NCI-H446 treated with DMSO at 0.1 percent for 48 hours (cell line): ENCODE results near the gene INTS6.

Experiments
- DNase-seq: peaks from one replicate; lab custom pipeline; 2025; lab: John Stamatoyannopoulos, UW

INTS6 gene, protein sequence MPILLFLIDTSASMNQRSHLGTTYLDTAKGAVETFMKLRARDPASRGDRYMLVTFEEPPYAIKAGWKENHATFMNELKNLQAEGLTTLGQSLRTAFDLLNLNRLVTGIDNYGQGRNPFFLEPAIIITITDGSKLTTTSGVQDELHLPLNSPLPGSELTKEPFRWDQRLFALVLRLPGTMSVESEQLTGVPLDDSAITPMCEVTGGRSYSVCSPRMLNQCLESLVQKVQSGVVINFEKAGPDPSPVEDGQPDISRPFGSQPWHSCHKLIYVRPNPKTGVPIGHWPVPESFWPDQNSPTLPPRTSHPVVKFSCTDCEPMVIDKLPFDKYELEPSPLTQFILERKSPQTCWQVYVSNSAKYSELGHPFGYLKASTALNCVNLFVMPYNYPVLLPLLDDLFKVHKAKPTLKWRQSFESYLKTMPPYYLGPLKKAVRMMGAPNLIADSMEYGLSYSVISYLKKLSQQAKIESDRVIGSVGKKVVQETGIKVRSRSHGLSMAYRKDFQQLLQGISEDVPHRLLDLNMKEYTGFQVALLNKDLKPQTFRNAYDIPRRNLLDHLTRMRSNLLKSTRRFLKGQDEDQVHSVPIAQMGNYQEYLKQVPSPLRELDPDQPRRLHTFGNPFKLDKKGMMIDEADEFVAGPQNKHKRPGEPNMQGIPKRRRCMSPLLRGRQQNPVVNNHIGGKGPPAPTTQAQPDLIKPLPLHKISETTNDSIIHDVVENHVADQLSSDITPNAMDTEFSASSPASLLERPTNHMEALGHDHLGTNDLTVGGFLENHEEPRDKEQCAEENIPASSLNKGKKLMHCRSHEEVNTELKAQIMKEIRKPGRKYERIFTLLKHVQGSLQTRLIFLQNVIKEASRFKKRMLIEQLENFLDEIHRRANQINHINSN

DNA sequence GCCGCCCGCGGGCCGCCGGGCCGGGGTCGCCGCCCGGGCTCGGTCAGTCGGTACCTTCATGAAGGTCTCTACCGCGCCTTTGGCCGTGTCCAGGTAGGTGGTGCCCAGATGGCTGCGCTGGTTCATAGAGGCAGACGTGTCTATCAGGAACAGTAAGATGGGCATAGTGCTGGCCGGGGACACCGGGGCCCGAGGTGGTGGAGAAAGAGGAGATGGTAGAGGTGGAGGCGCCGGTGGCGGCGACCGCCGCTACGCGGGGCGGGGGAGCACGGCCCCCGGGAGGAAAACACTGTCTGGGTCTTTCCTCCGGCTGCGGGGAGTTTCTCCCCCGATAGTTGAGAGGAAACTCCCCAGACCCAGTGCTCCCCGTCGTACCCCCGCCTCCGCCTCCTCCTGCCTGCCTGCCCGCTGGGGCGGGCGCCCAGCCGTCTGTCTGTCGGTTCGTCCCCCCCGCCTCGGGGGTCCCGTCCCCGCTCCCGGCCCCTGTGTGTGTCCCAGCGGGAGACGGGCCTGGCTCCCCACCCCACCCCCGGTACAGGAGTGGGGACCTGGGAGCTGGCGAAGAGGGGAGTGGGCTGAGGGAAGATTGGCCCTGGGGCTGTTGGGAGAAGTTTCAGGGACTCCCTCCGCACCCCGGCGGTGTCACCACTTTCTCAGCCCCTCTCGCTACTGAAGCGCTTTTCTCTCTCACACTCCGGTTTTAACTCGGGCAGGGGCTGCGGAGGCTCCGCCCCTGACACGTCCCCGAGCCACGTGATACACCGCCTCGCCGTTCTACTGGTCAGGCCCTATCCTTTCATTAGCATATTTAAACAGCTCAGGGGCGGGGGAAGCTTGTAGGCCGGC lies at the start of gene INTS6:
Gene INTS6, minus strand, starts transcription at position 676 of the 846 bp plus-strand sequence. Its CDS starts 511 bp downstream, at position 165.
- peak; percentile 97 for DNase-seq

DNA sequence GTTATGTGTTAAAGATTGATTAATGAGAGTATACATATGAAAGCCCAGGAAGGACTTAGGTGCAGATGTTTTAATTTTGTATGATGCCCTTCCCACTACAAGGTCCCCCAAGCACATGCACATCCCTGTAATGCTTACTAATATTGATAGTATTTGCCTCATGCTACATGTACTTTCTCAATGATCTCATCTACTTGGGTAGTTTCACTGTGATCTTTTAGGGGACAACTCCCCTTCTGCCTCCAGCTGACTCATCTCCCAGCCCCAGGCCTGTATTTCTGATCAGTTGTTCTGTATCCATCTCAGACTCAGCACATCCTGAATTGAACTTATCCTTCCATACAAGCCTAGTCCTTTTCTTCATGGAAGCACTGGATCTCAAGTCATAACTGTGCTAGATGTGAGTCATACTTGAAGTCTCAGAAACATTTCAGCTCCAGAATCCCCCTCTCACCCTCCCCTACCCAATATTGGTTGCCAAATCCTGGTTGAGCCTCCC lies 49.4 kb upstream of the INTS6 start:
- no peak for DNase-seq

DNA sequence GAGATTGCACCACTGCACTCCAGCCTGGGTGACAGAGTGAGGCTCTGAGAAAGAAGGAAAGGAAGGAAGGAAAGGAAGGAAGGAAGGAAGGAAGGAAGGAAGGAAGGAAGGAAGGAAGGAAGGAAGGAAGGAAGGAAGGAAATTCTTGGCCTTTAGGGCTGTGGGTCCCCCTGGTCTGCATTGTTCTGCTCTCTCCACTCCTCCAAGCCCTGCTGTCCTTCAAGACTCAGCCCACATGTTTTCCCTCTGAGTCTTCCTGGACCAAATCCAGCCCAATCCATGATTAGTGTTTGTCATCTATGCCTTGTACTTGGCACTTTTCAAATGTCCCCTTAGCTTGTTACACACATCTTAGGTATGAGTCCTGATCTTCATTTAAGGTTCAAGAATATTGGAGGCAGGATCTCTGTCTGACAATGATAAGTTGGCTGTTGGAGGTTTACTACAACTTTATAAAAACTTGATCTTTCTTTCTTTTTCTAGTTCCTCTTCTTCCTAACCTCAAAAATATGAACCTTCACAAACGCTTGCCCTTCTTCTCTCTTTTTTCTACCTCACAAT lies 48.8 kb upstream of the INTS6 start:
- no peak for DNase-seq

DNA sequence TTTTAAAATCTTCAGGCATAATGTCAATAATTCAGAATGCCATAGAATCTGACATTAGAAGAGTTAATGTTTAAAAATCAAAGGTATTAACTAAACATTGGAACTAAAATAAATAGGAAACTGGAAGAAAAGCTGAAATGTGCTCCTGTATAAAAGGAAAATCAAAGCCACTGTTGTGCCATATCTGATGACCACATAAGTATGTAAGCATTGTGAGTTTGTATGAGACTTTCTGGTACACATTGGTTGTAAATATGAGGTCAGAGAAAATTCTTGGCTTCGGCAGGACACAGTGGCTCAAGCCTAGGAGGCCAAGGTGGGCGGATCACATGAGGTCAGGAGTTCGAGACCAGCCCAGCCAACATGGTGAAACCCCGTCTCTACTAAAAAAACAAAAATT lies 48.3 kb upstream of the INTS6 start:
- no peak for DNase-seq

DNA sequence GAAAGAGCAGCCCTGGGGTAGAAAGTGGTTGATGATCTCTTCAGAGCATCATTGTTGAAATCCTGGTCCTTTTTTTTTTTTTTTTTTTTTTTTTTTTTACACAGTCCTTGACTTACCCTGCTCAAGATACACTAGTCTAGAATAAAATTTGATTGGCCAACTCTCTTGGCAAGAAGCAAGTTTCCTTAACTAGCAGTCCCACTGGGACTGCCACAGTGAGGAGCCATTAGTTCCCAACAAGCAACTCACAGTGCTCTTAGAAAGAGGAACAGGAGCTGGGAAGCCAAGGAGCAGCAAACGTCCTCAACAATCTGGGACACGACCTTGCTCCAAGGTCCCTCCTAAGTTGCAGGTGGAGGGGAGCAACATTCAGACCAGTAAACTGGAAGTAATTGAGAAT lies 47.9 kb upstream of the INTS6 start:
- DNase-seq: no peak

DNA sequence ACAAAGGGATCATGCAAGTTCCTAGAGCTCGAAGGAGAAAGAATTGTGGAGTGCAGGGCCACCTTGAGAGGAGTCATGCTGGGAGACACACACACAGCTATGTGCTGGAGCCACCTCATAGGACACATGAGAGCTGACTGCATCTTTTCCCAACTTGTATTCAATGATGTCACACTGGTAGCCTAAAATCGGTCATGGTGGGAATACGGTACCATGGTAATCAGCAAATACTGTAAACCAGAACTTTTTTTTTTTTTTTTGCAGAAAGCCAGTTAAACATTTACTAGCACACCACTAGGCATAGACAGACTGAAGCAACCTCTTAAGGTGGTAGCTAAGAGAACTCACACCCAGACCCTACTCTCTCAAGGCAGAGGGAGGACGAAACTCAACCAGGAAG lies 47.0 kb upstream of the INTS6 start:
- no peak for DNase-seq

DNA sequence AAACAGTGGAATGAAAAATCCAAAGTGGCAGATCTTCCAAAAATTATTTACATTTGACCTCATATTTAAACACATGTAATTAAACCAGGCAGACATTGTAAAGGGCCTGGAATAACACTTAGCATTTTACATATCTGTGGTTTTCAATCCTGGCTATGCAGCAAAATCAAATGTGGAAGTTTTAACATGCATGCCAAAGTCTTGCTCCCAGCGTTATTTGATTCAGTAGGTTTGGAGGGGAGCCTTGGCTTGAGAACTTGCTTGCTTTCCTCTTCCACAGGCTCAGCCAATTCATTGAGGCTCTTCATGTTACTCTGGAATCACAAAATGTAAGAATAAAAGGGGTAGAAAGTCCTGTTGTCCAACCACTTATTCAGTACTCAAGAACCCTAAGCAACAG lies 42.5 kb upstream of the INTS6 start:
- no peak for DNase-seq

DNA sequence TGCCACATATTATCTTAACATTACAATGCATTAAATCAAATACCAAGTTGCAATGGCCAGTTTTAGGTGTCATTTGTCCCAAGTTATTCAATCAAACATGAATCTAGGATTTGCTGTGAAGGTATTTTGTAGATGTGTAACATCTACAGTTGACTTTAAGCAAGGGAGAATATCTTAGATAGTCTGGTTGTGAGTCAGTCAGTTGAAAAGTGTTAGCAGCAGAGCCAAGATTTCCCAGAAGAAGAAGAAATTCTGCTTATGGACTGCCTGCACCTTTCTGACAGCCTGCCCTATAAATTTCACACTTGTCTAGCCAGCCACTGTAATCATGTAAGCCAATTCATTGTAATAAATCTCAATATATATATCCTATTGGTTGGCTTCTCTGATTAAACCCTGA lies 41.3 kb upstream of the INTS6 start:
- no peak for DNase-seq

DNA sequence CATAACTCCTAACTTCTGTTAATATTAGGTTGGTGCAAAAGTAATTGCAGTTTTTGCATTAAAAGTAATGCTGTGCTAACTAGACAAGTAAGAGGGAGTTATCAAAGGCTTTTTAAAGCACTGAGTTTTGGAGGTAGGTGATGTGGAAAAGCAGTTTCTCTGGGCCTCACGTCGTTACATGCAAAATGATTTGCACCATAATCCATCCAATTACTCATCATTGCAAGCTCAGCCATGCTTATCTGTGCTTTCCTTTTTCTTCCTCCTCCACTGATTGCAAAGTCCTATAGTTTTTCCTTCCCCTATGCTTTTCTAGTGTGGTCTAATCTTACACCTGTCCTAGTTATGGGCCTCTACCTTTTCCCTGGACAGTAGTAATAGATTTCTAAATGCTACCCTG lies 35.4 kb upstream of the INTS6 start:
- DNase-seq: no peak

DNA sequence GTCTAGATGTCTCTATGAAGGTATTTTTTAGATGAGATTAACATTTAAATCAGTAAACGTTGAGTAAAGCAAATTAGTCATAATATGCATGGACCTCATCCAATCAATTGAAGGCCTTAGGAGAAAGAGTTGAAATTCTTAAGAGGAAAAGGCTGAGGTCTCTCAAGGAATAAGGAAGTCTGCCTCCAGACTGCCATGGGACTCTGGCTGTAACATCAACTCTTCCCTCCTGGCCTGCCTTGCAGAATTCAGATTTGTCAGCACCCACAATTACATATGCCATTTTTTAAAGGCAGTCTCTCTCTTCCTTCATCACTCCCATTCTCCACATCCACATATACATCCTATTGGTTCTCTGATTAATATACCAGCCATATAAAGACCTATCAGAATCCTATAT lies 28.8 kb upstream of the INTS6 start:
- DNase-seq: no peak

DNA sequence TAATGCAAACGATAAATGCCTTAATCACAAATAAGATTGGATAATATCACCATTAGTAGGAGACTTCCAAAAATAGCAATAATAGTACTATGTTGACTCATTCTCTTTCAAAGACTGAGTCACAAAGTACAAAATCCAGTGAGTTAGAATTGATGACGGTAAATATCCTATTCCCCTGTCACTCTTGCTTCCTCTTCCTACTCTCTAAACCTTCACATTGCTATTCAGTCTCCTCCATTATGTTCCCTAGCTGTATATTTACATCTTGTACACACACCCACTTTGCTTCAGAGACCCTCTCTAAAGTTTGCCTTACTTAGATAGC lies 26.3 kb upstream of the INTS6 start:
- no peak for DNase-seq

DNA sequence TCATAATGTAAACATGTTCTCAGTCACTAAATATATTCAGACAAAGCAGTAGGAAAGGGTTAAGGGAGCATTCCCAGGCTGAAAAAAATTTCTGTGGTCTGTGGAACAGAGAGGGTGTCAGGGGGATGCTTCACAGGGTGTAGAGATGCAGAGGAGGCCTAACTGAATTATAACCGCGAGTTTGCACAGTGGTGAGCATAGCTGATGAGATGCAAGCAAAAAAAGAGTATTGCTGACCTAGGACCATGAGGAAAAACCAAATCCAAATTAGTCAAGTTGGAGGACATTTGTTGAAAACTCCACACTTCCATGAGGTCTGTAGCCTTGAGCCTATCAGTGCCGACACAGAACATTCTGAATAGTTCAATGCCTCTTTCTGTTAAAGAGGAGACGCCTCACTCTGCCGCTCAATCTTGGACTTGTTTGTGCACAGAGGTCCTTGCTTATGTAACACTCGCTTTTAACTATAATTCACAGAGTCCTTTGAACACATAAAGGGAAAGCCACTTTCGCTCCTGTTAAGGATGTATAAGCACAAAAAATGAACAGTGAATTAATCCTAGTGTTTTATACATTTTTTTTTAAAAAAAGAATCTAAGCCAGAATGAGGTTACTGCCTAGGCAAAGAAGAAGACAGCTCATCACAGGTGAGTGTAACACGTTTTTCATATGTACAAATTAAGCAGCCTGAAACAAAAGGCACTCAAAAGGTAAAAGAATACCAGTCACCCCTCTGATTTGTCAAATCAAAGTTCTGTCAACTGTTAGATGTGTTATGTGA lies 25.8 kb upstream of the INTS6 start:
- DNase-seq: no peak

DNA sequence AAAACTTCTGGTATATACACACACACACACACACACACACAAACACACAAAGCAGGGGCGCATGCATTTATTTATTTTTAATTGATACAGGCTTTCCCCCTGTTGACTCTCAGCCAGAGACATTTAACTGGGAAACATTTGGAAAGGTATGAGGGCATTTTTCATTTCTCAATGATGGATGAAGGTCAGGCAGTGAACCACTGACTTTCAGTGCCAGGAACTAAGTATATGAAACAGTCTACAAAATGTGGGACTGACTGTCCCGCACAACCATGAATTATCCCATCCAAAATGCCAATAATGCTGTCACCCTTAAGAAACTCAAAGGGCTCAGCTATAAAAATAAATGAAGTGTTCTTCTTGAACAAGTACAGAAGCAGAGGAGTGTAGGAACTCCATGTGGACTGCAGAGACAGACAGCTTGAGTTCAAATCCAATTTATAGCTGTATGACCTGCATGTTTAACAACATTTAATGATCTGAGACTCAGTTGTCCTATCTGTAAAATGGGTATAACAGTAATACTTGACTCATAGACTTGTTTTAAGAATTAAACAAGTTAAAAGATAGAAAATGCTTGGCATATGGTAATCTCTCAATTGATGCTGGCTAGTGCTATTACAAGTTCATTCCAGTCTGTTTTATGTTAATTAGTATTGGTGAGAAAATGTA lies 25.0 kb upstream of the INTS6 start:
- no peak for DNase-seq

DNA sequence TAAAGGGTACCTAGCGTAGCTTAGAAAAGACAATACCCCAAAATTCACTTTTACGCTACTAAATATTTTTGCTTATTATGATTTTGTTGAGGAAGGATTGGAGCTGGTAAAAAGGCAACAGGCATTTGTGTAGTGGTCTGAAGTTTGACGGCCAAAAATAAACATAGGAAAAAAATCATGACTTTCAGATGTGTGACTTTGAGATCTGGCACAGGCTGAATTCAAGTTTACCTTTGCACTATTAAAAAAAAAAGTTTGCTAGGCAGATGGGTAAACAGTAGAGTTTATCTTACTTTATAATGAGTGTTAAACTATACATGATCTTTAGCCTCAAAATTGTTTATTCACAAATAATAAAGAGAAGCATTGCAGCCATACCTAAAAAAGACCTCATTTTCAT lies 24.3 kb upstream of the INTS6 start:
- DNase-seq: no peak

DNA sequence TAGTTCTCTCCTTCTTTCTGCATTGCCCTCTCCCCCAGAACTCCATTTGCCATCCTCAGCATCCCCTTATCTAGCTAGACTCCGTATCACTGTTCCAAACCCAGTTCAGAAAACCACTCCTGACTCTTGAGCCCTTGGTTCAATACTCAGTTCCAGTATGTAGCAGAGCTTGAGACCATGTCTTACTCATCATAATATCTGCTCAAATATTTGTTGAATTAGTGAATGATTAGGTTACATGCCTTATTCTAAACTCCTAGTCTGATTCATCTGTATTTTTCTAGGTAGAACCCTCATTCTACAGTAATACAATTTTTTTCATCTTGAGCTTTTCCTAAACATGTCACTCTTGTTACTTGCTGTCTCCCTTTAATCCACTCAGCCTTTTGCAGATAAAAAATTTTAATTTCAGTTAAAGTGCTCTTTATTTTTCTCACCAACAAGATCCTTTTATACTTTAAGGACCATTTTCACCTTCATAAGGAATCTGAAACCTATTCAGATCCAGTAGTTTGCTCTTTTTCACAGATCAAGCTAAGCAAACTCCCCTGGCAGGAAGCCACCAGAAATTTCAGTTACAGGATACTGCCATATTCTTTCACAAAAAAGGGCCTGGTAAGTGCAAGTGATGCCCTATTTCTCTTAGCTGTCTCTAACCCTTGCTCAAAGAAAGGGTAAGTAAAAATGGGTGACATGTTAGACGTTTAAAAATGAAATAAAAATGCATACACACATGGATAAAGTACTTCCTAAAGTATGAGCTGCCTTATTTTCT lies 23.1 kb upstream of the INTS6 start:
- no peak for DNase-seq

DNA sequence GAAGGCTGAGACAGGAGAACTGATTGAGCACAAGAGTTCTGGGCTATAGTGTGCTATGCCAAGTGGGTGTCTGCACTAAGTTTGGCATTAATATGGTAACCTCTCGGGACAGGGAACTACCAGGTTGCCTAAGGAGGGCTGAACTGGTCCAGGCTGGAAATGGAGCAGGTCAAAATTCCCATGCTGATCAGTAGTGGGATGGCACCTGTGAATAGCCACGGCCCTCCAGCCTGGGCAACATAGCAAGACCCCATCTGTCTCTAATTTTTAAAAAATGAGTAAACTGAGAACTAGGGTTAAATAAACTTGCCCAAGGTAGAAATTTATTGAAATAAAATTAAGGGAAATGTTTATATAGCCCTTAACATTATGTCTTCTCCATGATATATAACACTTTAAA lies 17.0 kb upstream of the INTS6 start:
- no peak for DNase-seq

DNA sequence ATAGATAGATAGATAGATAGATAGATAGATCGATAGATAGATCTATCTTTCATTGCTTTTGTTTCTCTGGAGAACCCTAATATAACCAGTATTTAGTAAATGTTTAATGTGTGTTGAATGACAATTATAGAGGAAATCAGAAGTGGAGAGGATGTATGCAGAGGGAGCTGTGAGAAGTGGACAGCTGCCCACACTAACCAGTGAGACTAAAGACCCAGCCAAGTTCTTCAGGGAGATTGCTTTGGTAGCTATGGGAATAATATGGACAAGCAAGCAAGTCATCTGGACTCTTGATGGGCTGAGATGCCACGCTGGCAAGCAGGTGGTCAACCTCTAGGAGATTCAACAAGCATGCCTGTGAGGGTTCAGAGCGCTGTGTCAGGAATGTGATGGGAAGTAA lies 14.9 kb upstream of the INTS6 start:
- no peak for DNase-seq

DNA sequence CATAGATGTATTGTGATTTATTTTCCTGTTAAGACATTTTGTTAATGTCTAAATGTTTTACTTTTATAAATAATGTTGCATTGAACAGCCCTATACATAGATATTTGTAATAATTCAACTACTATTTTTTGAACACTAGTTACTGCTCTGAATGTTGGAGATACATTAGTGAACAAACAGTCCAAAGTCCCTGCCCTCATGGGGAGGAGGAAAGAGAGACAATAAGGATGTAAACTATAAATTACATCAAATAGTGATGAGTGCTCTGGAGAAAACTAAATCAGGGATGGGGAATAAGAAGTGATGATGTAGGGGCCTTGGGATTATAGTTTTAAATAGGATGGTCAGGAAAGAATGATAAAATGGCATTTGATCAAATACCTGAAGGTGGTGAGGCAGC lies 12.3 kb upstream of the INTS6 start:
- no peak for DNase-seq

DNA sequence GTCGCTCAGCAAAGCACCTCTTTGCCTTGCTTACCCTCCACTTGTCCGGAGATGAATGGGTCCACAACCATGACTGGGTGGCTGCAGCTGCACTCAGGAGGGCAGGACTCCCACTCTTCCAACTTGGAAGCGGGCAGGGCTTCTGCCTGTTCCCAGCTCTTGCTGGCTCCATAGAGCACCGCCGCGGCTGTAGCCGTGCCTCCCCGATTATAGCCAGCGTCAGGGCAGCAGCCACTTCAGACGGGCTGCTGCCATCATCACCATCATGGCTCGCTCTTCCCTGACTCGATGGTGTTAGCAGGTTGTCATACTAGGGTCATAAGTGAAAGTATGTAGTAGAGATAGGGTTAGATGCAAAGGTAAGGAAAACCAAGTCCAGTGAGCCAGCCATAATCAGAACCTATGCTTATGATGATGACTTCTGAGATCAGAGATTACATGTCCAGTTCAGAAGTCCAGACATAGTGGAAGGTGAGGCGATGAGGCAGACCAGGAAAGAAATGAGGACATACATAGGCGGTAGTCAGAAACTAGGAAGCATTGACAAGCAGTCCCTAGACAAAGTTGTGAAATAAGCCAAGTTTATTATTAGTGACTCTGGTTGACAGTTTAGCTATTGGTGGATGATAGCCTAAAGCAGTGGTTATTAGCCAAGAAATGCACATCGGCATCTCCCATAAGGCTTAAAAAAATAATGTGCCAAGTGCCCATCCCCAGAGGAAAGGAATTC lies 4.4 kb upstream of the INTS6 start:
- no peak for DNase-seq
